Measurements from ENCODE around the gene CASKIN1. TPM values are rescaled to one million over a fixed set of nuclear protein-coding genes. Genes with fewer than 3 reads are reported as not detected.
A peak's percentile ranks its signal among the peaks of the same experiment; 100 is the strongest.
"Not testable (repeated sequence)": the region's sequence is repeated elsewhere in the genome, so short reads cannot be mapped to it uniquely, and the experiment has no call there.

CASKIN1 gene
- total RNA-seq, 5 donors from 2014 or later (not counting 1 experiment from before 2014, with no cell fraction given), result 0.06 to 0.47 TPM; not detected in 3

DNA sequence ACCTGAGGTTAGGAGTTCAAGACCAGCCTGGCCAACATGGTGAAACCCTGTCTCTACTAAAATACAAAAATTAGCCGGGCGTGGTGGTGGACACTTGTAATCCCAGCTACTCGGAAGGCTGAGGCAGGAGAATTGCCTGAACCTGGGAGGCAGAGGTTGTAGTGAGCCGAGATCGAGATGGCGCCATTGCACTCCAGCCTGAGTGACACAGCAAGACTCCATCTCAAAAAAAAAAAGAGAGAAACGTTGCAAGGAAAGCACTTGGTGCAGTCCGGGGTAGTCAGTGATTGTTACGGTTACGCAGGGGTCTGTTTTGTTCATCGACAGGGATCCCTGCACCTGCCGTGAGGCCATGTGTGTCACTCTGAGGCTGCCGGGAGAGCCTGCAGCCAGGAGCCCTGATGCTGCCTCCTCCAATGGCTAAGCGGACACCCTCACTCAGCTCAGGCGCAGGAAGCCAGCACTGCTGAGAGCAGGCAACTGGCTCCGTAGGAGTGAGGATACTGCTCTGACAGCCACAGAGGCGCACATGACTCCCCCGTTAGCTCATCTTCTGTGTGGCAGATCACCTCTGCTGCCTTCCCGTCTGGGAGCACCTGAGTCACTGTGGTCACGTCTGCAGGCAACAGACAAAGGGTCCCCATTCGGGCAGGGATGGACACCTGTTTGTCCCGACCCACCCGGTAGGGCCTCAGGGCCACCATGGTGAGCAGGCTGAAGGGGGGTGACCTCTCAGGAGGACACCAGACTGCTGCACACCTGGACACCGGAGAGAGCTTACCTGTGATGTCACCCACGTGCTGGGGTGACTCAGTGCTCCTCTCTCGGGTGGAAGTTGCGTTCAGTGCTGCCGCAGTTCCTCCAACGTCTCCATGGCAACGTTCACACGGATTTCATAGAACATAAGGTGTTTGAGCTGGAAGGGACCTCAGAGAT, 53.2 kb downstream of the CASKIN1 start:
- ChIA-PET CTCF (interaction anchor here in 1 of 2 donors (0.9 kb wide), 1 partner anchor 12 kb away, joined by 4 read pairs; the partner anchor contains the start of gene TRAF7), POLR2A (interaction anchor here in 1 of 2 donors (0.7 kb wide), 1 partner anchor 802 kb away, joined by 4 read pairs; no protein-coding TSS in a partner anchor)
- Histone ChIP-seq H3K27me3 (replicated peaks in 1 of 2; ENCODE audit: control insufficient read depth in 2 of 2, extremely low read depth in 1 of 2, insufficient read depth in 2 of 2, low read length in 1 of 2) (peaks cover 0 to 12% of the 10 kb centered on the region in 2 experiments), H3K9me3 (no peaks in the 10 kb centered on the region), H3K4me1 (ENCODE audit: control insufficient read depth in 1 of 2, extremely low read depth in 1 of 2, insufficient read depth in 2 of 2, low read length in 2 of 2) (peaks cover 0 to 15% of the 10 kb centered on the region in 2 experiments), H3K27ac (ENCODE audit: low read length) (no peak overlapping the region), H3K4me3 (ENCODE audit: control insufficient read depth in 1 of 2, extremely low read depth in 1 of 2, low read length in 1 of 2) (no peak overlapping the region), H3K36me3 (ENCODE audit: control insufficient read depth in 2 of 2, extremely low read depth in 1 of 2, insufficient read depth in 1 of 2, low read length in 1 of 2) (no peaks in the 10 kb centered on the region)
- DNase-seq, result no peak
- H3K27me3 Mint-ChIP-seq, result no peaks in the 10 kb centered on the region
- no peak overlapping the region for H3K4me3 Mint-ChIP-seq
- H3K36me3 Mint-ChIP-seq, result no peaks in the 10 kb centered on the region
- H3K4me1 Mint-ChIP-seq, result peaks cover 4 to 8% (median 4%) of the 10 kb centered on the region in 3 donors
- no peaks in the 10 kb centered on the region for H3K9me3 Mint-ChIP-seq
- no peak for ATAC-seq (replicated peaks in 1 of 4)
- 65% methylated on average over 26 of the region's 31 CpGs for WGBS (ENCODE audit: insufficient coverage)
- H3K27ac Mint-ChIP-seq, result no peak overlapping the region

DNA sequence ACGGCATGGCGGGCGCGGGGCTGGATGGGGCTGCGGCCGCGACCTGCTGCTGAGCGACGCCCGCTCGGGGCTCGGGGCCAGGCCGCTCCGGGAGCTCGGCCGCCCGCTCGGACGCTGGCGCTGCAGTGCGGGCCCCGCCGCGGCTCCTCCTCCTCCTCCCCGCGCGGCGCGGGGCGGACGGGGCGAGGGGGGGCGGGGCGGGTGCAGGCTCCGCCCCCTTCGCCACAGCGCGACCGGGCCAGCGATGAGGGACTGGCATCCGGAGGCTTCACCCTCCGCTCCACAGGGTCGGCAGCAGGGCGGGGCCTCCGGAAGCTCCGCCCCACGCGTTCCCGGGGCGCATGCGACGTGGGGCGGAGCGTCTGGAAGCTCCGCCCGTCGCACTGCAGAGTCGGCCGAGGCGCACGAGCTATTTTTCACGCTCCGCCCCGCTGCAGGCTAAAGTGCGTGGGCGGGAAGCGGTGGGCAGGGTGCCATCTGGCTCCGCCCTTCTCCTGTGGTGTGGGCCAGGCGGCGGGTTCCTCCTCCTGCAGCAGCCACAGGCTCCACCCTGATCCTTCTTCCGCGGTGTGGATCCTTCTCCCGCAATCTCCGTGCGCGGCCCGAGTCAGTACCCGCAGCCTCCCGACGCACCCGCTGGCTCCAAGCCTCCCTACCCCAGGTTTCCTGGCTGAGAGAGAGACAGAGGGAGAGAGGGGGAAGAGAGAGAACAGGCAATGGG, 60.5 kb downstream of the CASKIN1 start, which contains the start of gene PKD1:
TSS of gene PKD1 (minus strand) at position 129 of the 721 bp plus-strand sequence. CDS start 209 bp downstream, outside the sequence.
- Mint-ChIP-seq H3K4me3 (peak within 1 kb of the TSS; percentile 84 to 87 (median 86)), H3K4me1 (peaks cover 11 to 17% (median 13%) of the 10 kb centered on the region in 3 donors), H3K27ac (peak within 1 kb of the TSS; percentile 95 to 99)
- Histone ChIP-seq H3K4me3 (ENCODE audit: control insufficient read depth in 1 of 2, extremely low read depth in 1 of 2, low read length in 1 of 2) (peak within 1 kb of the TSS in 1 of 2 donors; percentile 41), H3K27ac (ENCODE audit: low read length) (peak within 1 kb of the TSS; percentile 53), H3K4me1 (ENCODE audit: control insufficient read depth in 1 of 2, extremely low read depth in 1 of 2, insufficient read depth in 2 of 2, low read length in 2 of 2) (peaks cover 0 to 23% of the 10 kb centered on the region in 2 experiments)
- WGBS (ENCODE audit: insufficient coverage), result under 1% methylated on average over 34 of the region's 81 CpGs
- H3K27me3 ChIP-seq (replicated peaks in 1 of 2; ENCODE audit: control insufficient read depth in 2 of 2, extremely low read depth in 1 of 2, insufficient read depth in 2 of 2, low read length in 1 of 2); H3K9me3 ChIP-seq; H3K36me3 ChIP-seq (ENCODE audit: control insufficient read depth in 2 of 2, extremely low read depth in 1 of 2, insufficient read depth in 1 of 2, low read length in 1 of 2); H3K9me3 Mint-ChIP-seq; H3K27me3 Mint-ChIP-seq; H3K36me3 Mint-ChIP-seq: not testable (repeated sequence)
- ChIA-PET CTCF (interaction anchor here in 1 of 2 donors (0.5 to 0.8 kb wide), 2 partner anchors 19 to 113 kb away, joined by 3 to 5 read pairs; partner anchors contain the start of gene TRAF7), POLR2A (interaction anchor here (0.5 to 0.9 kb wide), 3 partner anchors 19 to 776 kb away, joined by 3 to 8 read pairs (median 3); partner anchors contain the start of genes FLYWCH1 (in 1 of the 2), RPS2 (in 1 of the 2) and TRAF7 (in 1 of the 2))
- DNase-seq, result peak; percentile 86 to 99 (median 93)
- ATAC-seq (replicated peaks in 1 of 4), result peak; percentile 78 to 84 (median 82)

DNA sequence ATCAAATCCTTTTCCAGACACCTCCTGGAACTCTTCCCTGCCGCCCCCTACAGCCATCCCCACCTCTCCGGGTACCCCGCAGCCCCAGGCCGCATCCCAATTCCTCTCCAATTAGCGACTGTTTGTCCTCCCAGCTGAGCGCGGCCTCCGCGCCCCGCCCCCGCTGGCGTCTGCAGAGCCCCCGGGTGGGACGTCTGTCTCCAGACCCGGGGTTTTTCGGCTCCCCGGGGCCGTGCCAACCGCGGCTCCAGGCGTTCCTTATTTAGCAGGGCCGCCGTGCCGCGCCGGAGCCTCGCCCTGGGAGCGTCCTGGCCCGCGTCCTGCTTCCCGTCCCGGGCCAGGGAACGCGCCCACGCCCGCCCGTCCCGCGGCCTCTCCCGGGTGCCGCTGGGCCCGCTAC, 61.3 kb downstream of the CASKIN1 start:
- DNase-seq; H3K27me3 Mint-ChIP-seq; H3K36me3 ChIP-seq (ENCODE audit: control insufficient read depth in 2 of 2, extremely low read depth in 1 of 2, insufficient read depth in 1 of 2, low read length in 1 of 2); H3K27ac ChIP-seq (ENCODE audit: low read length); H3K27ac Mint-ChIP-seq; ATAC-seq (replicated peaks in 1 of 4); CTCF ChIA-PET; H3K36me3 Mint-ChIP-seq; H3K9me3 Mint-ChIP-seq; H3K27me3 ChIP-seq (replicated peaks in 1 of 2; ENCODE audit: control insufficient read depth in 2 of 2, extremely low read depth in 1 of 2, insufficient read depth in 2 of 2, low read length in 1 of 2); H3K9me3 ChIP-seq: not testable (repeated sequence)
- peaks cover 0 to 16% of the 10 kb centered on the region in 2 experiments for H3K4me1 ChIP-seq (ENCODE audit: control insufficient read depth in 1 of 2, extremely low read depth in 1 of 2, insufficient read depth in 2 of 2, low read length in 2 of 2)
- POLR2A ChIA-PET, result interaction anchor here in 1 of 2 donors (0.9 kb wide), 1 partner anchor 20 kb away, joined by 8 read pairs; the partner anchor contains the start of gene TRAF7
- Mint-ChIP-seq H3K4me1 (peaks cover 9 to 10% (median 9%) of the 10 kb centered on the region in 3 donors), H3K4me3 (peak overlapping the region; percentile 64 to 77 (median 65))
- 0% methylated on average over 17 of the region's 42 CpGs for WGBS (ENCODE audit: insufficient coverage)
- peak overlapping the region in 1 of 2 donors; percentile 36 for H3K4me3 ChIP-seq (ENCODE audit: control insufficient read depth in 1 of 2, extremely low read depth in 1 of 2, low read length in 1 of 2)

DNA sequence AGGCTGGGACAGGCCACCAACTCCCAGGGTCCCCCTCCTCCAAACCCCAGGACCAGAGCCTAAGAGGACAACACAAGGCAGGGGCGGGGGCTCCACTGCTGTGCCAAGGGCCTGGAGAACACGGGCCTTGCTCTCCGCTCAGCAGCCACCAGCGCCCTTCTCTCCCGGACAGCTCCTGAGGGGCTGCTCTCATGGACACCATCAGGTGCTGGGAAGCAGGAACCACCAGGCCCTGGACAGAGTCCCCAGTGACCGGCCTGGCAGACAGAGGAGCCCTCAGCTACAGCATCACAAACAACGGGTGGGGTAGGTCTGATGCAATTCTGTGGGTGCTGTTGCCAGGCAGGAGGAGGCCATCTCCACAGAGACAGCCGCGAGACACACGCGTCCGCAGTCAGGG, 62.6 kb downstream of the CASKIN1 start:
- H3K27me3 Mint-ChIP-seq; DNase-seq; H3K36me3 Mint-ChIP-seq; ATAC-seq (replicated peaks in 1 of 4); H3K9me3 ChIP-seq; H3K27ac ChIP-seq (ENCODE audit: low read length); CTCF ChIA-PET; H3K9me3 Mint-ChIP-seq; H3K36me3 ChIP-seq (ENCODE audit: control insufficient read depth in 2 of 2, extremely low read depth in 1 of 2, insufficient read depth in 1 of 2, low read length in 1 of 2); H3K4me3 ChIP-seq (ENCODE audit: control insufficient read depth in 1 of 2, extremely low read depth in 1 of 2, low read length in 1 of 2); POLR2A ChIA-PET; H3K27me3 ChIP-seq (replicated peaks in 1 of 2; ENCODE audit: control insufficient read depth in 2 of 2, extremely low read depth in 1 of 2, insufficient read depth in 2 of 2, low read length in 1 of 2); H3K27ac Mint-ChIP-seq: not testable (repeated sequence)
- peaks cover 9 to 10% (median 9%) of the 10 kb centered on the region in 3 donors for H3K4me1 Mint-ChIP-seq
- WGBS (ENCODE audit: insufficient coverage), result 100% methylated on average over 4 of the region's 12 CpGs
- peaks cover 0 to 22% of the 10 kb centered on the region in 2 experiments for H3K4me1 ChIP-seq (ENCODE audit: control insufficient read depth in 1 of 2, extremely low read depth in 1 of 2, insufficient read depth in 2 of 2, low read length in 2 of 2)
- peak overlapping the region in 1 of 3 donors; percentile 12 for H3K4me3 Mint-ChIP-seq

DNA sequence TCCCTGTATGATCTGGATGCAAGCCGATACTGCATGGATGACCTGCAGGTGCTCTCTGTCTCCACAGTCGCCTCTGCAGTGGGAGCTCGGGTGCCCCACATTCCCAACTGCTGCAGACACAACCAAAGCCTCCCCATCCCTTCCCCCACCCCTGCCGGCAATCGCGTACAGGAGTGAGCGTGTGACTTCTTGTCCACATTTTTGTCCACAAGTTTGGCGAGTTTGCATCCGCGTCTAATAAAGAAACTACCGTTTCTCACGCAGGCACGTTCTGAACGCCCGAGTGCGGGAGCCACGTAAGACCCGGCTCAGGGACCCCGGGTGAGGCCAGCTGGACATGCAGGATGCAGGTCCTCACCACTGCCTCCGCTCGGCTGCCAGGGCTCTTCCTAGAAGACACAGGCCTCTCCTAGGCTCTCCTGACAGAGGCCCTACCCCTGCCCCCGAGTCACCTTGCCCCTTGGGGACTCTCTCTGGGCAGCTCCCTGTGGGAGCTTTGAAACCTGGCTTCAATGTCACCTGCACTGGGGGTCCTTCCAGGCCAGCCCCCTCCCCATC, 66.4 kb downstream of the CASKIN1 start:
- WGBS (ENCODE audit: insufficient coverage), result 96% methylated on average over 16 of the region's 22 CpGs
- H3K27me3 Mint-ChIP-seq; H3K9me3 ChIP-seq; POLR2A ChIA-PET; H3K27me3 ChIP-seq (replicated peaks in 1 of 2; ENCODE audit: control insufficient read depth in 2 of 2, extremely low read depth in 1 of 2, insufficient read depth in 2 of 2, low read length in 1 of 2); H3K9me3 Mint-ChIP-seq; H3K4me3 Mint-ChIP-seq; H3K4me3 ChIP-seq (ENCODE audit: control insufficient read depth in 1 of 2, extremely low read depth in 1 of 2, low read length in 1 of 2); H3K27ac ChIP-seq (ENCODE audit: low read length); DNase-seq; H3K36me3 ChIP-seq (ENCODE audit: control insufficient read depth in 2 of 2, extremely low read depth in 1 of 2, insufficient read depth in 1 of 2, low read length in 1 of 2); H3K27ac Mint-ChIP-seq; CTCF ChIA-PET; ATAC-seq (replicated peaks in 1 of 4); H3K36me3 Mint-ChIP-seq: not testable (repeated sequence)
- peaks cover 18 to 27% (median 19%) of the 10 kb centered on the region in 3 donors for H3K4me1 Mint-ChIP-seq
- H3K4me1 ChIP-seq (ENCODE audit: control insufficient read depth in 1 of 2, extremely low read depth in 1 of 2, insufficient read depth in 2 of 2, low read length in 2 of 2), result peaks cover 0 to 20% of the 10 kb centered on the region in 2 experiments

DNA sequence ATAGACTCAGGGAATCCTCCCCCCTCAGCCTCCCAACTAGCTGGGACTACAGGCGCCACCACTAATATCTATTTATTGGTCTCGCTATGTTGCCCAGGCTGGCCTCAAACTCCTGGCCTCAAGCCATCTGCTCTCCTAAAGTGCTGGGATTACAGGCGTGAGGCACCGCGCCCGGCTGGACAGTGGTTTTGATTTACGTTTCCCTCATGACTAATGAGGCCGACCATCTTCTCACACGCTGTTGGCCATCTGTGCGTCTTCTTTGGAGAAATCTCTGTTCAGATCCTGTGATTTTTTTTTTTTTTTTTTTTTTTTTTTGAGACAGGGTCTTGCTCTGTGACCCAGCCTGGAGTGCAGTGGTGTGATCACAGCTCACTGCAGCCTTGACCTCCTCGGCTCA, 67.2 kb downstream of the CASKIN1 start:
- H3K27me3 Mint-ChIP-seq; H3K9me3 Mint-ChIP-seq; ATAC-seq (replicated peaks in 1 of 4); H3K4me3 ChIP-seq (ENCODE audit: control insufficient read depth in 1 of 2, extremely low read depth in 1 of 2, low read length in 1 of 2); H3K36me3 Mint-ChIP-seq; POLR2A ChIA-PET; H3K9me3 ChIP-seq; CTCF ChIA-PET; H3K27ac Mint-ChIP-seq; H3K27ac ChIP-seq (ENCODE audit: low read length); H3K36me3 ChIP-seq (ENCODE audit: control insufficient read depth in 2 of 2, extremely low read depth in 1 of 2, insufficient read depth in 1 of 2, low read length in 1 of 2); DNase-seq; H3K27me3 ChIP-seq (replicated peaks in 1 of 2; ENCODE audit: control insufficient read depth in 2 of 2, extremely low read depth in 1 of 2, insufficient read depth in 2 of 2, low read length in 1 of 2): not testable (repeated sequence)
- WGBS (ENCODE audit: insufficient coverage), result 86% methylated on average over 5 of the region's 11 CpGs
- peaks cover 0 to 14% of the 10 kb centered on the region in 2 experiments for H3K4me1 ChIP-seq (ENCODE audit: control insufficient read depth in 1 of 2, extremely low read depth in 1 of 2, insufficient read depth in 2 of 2, low read length in 2 of 2)
- Mint-ChIP-seq H3K4me1 (peaks cover 16 to 27% (median 19%) of the 10 kb centered on the region in 3 donors), H3K4me3 (peak overlapping the region in 1 of 3 donors; percentile 73)
